Endothelial cell (in vitro differentiated cells): ENCODE measurements around the gene GAREM1. TPM values are rescaled to one million over a fixed set of nuclear protein-coding genes. Genes with fewer than 3 reads are reported as not detected.

Experiments
- DNase-seq: peaks from one replicate; pipeline ENCODE4 v3.0.0; 2021; ENCODE audit warnings: low spot score
- H3K27ac Mint-ChIP-seq: one replicate; pipeline ENCODE4 v1.8.0; 2021; ENCODE audit warnings: mixed read lengths, inconsistent platforms; ENCODE audit not compliant: unreplicated experiment
- H3K27me3 Mint-ChIP-seq: one replicate; pipeline ENCODE4 v1.8.0; 2021; ENCODE audit warnings: mild to moderate bottlenecking, moderate library complexity, mixed read lengths, inconsistent platforms; ENCODE audit not compliant: unreplicated experiment
- H3K36me3 Mint-ChIP-seq: one replicate; pipeline ENCODE4 v1.8.0; 2021; ENCODE audit warnings: mild to moderate bottlenecking, low read depth, mixed read lengths, inconsistent platforms; ENCODE audit not compliant: unreplicated experiment
- H3K4me1 Mint-ChIP-seq: one replicate; pipeline ENCODE4 v1.8.0; 2021; ENCODE audit warnings: mild to moderate bottlenecking, mixed read lengths, inconsistent platforms; ENCODE audit not compliant: unreplicated experiment
- H3K4me3 Mint-ChIP-seq: one replicate; pipeline ENCODE4 v1.8.0; 2021; ENCODE audit warnings: mild to moderate bottlenecking, mixed read lengths, inconsistent platforms; ENCODE audit not compliant: unreplicated experiment
- H3K9me3 Mint-ChIP-seq: one replicate; pipeline ENCODE4 v1.8.0; 2021; ENCODE audit warnings: mixed read lengths, inconsistent platforms; ENCODE audit not compliant: unreplicated experiment
- total RNA-seq: library from RNA; stranded (reverse); fragmentation: NEBNext Ultra II Directional; extraction: Animal tissue kit (Norgen Biotek cat#: 25700); gene quantifications from one replicate; pipeline ENCODE4 v1.2.1, GENCODE V29; 2021; ENCODE audit not compliant: unreplicated experiment
- TF ChIP-seq, protein P1 (sequence below): fragments of 200-600 bp; sonication (generic); IDR thresholded peaks from one replicate; pipeline ENCODE4 v1.5.0; 2021; ENCODE audit warnings: antibody characterized with exemption; ENCODE audit not compliant: unreplicated experiment

The GAREM1 gene
- total RNA-seq, 1 donor from 2014 or later, result 1.2 TPM

- no peaks in the 10 kb centered on the region for H3K27me3 Mint-ChIP-seq
- no peak for DNase-seq
- no peaks in the 10 kb centered on the region for H3K36me3 Mint-ChIP-seq
- no peaks in the 10 kb centered on the region for H3K4me1 Mint-ChIP-seq
- no peak overlapping the region for H3K27ac Mint-ChIP-seq
- no peak overlapping the region for H3K4me3 Mint-ChIP-seq
- TF ChIP-seq, protein P1, sequence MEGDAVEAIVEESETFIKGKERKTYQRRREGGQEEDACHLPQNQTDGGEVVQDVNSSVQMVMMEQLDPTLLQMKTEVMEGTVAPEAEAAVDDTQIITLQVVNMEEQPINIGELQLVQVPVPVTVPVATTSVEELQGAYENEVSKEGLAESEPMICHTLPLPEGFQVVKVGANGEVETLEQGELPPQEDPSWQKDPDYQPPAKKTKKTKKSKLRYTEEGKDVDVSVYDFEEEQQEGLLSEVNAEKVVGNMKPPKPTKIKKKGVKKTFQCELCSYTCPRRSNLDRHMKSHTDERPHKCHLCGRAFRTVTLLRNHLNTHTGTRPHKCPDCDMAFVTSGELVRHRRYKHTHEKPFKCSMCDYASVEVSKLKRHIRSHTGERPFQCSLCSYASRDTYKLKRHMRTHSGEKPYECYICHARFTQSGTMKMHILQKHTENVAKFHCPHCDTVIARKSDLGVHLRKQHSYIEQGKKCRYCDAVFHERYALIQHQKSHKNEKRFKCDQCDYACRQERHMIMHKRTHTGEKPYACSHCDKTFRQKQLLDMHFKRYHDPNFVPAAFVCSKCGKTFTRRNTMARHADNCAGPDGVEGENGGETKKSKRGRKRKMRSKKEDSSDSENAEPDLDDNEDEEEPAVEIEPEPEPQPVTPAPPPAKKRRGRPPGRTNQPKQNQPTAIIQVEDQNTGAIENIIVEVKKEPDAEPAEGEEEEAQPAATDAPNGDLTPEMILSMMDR, result no peak
- no peaks in the 10 kb centered on the region for H3K9me3 Mint-ChIP-seq
These were observed 112.2 kb downstream of the GAREM1 start for GRCh38 chr18:32358529-32358928.

GRCh38 chr18:32358075-32358474, 112.6 kb downstream of the GAREM1 start:
- H3K4me1 Mint-ChIP-seq, result no peaks in the 10 kb centered on the region
- H3K9me3 Mint-ChIP-seq, result no peaks in the 10 kb centered on the region
- H3K4me3 Mint-ChIP-seq, result no peak overlapping the region
- DNase-seq, result no peak
- H3K27me3 Mint-ChIP-seq, result no peaks in the 10 kb centered on the region
- no peaks in the 10 kb centered on the region for H3K36me3 Mint-ChIP-seq
- no peak overlapping the region for H3K27ac Mint-ChIP-seq
- TF ChIP-seq, protein P1, result no peak

DNA sequence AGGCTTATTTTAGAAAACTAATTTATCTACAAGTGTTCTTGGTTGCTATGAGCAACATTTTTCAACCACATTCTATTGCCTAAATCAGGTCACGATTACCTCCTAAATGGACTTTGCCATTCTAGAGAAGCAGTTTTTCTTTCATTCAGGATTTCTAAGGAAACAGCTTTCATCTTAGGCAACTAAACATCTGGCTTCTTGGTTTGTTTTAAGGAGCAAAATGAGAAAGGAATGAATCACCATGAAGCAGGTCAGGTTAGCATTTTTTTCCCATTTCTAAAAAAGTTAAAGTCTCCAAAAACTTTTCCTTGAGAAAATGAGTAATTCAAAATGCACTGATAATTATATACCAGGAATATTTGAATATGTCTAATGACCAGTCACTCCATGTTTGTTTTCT, 114.8 kb downstream of the GAREM1 start:
- Mint-ChIP-seq H3K4me3 (no peak overlapping the region), H3K27ac (no peak overlapping the region), H3K9me3 (no peaks in the 10 kb centered on the region), H3K4me1 (peaks cover 10% of the 10 kb centered on the region), H3K36me3 (no peaks in the 10 kb centered on the region), H3K27me3 (no peaks in the 10 kb centered on the region)
- TF ChIP-seq, protein P1, result no peak
- DNase-seq, result no peak

DNA sequence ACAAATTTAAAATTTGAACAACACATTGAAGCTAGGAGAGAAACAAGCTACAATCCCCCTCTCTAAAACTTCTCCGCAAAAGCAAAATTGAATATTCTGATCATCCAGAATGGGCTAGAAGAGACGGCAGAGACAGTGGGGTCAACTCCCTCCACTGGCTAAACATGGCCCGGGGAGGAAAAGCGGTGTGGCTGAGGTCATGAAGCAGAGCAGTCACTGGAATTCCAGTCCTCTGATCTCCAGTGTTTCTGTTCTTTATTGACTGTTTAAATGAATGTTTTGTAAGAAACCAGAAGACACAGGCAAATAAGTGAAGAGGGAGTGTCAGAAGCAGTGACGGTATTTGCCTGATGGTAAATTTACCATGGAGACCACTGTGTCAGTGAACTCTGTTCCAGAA, 116.2 kb downstream of the GAREM1 start:
- no peaks in the 10 kb centered on the region for H3K9me3 Mint-ChIP-seq
- TF ChIP-seq, protein P1, result no peak
- peaks cover 10% of the 10 kb centered on the region for H3K4me1 Mint-ChIP-seq
- DNase-seq, result no peak
- no peak overlapping the region for H3K4me3 Mint-ChIP-seq
- H3K27ac Mint-ChIP-seq, result no peak overlapping the region
- H3K36me3 Mint-ChIP-seq, result no peaks in the 10 kb centered on the region
- H3K27me3 Mint-ChIP-seq, result no peaks in the 10 kb centered on the region

DNA sequence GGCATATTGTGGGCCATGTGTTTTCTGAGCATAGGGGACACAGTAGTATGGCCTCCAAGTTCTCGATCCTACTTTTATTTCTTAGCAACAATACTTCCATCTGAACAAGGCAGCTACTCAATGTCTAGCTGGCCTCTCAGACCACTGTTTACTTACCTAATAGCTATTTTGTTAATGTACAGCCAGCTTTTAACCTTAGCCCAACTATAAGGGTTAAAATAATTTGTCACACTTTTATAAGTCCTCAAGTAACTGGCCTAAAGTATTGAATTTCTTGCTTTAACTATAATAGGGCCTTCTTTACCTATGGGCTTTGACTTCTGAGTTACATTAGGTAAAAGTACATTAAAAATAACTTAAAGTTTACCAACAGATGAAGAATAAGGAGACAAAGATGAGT, 117.4 kb downstream of the GAREM1 start:
- Mint-ChIP-seq H3K4me1 (peaks cover 10% of the 10 kb centered on the region), H3K27ac (no peak overlapping the region), H3K36me3 (no peaks in the 10 kb centered on the region), H3K27me3 (no peaks in the 10 kb centered on the region), H3K9me3 (no peaks in the 10 kb centered on the region), H3K4me3 (no peak overlapping the region)
- TF ChIP-seq, protein P1, result no peak
- no peak for DNase-seq
